GM11168 (cell line): ENCODE results near the gene CYP24A1.

Source experiments
- in situ Hi-C: fragments of 300-500 bp; cut with MboI; formaldehyde crosslinking; loops from one replicate; pipeline ENCODE4 v1.12.0; 2022; ENCODE audit warnings: low sequenced_read_pairs; ENCODE audit not compliant: unreplicated experiment

The CYP24A1 gene

GRCh38 chr20:54103762-54104600 lies 69.8 kb downstream of the CYP24A1 start:
- in situ Hi-C loops = loop anchor here (5.0 to 25.0 kb wide), 2 partner anchors 93 to 533 kb away; no protein-coding TSS in a partner anchor
